T-helper 1 cell treated with Interleukin-12 subunit alpha and Interleukin-12 subunit beta and Interleukin-4 antibody, amounts not matched to agents 30 μg/mL and 1 μg/mL, for 36 hours (primary cell): ENCODE data around the gene GPR173.

Source experiments
- H3K27ac Mint-ChIP-seq: one replicate; pipeline ENCODE4 v1.8.0; 2021; ENCODE audit warnings: mild to moderate bottlenecking, mixed read lengths
- H3K27me3 Mint-ChIP-seq: one replicate; pipeline ENCODE4 v1.8.0; 2021; ENCODE audit warnings: low read depth, mixed read lengths
- H3K36me3 Mint-ChIP-seq: one replicate; pipeline ENCODE4 v1.8.0; 2021; ENCODE audit warnings: low read depth, mixed read lengths
- H3K4me1 Mint-ChIP-seq: one replicate; pipeline ENCODE4 v1.8.0; 2021; ENCODE audit warnings: low read depth, mixed read lengths
- H3K4me3 Mint-ChIP-seq: one replicate; pipeline ENCODE4 v1.8.0; 2021; ENCODE audit warnings: mild to moderate bottlenecking, moderate library complexity, mixed read lengths
- H3K9me3 Mint-ChIP-seq: one replicate; pipeline ENCODE4 v1.8.0; 2021; ENCODE audit warnings: mixed read lengths

GPR173 gene

GRCh38 chrX:53048169-53049126 is at the start of gene GPR173:
Gene GPR173 (plus strand): TSS chrX:53048789. CDS start chrX:53076622, 27,833 bp downstream.
- Mint-ChIP-seq H3K36me3 (no peaks in the 10 kb centered on the region), H3K4me3 (no peak within 1 kb of the TSS), H3K27ac (no peak within 1 kb of the TSS), H3K27me3 (peaks cover 10% of the 10 kb centered on the region), H3K4me1 (no peaks in the 10 kb centered on the region), H3K9me3 (no peaks in the 10 kb centered on the region)

- Mint-ChIP-seq H3K4me3 (peak overlapping the region; percentile 21), H3K27me3 (no peaks in the 10 kb centered on the region), H3K9me3 (no peaks in the 10 kb centered on the region), H3K36me3 (no peaks in the 10 kb centered on the region), H3K4me1 (peaks cover 6% of the 10 kb centered on the region), H3K27ac (no peak overlapping the region)
Observed at GRCh38 chrX:53000447-53001135, 48.0 kb upstream of the GPR173 start.

GRCh38 chrX:53001958-53002357 is 46.6 kb upstream of the GPR173 start:
- no peak overlapping the region for H3K27ac Mint-ChIP-seq
- peaks cover 1% of the 10 kb centered on the region for H3K4me1 Mint-ChIP-seq
- H3K27me3 Mint-ChIP-seq: no peaks in the 10 kb centered on the region
- no peak overlapping the region for H3K4me3 Mint-ChIP-seq
- H3K9me3 Mint-ChIP-seq: no peaks in the 10 kb centered on the region
- H3K36me3 Mint-ChIP-seq: no peaks in the 10 kb centered on the region

- H3K4me3 Mint-ChIP-seq: no peak overlapping the region
- H3K4me1 Mint-ChIP-seq: no peaks in the 10 kb centered on the region
- H3K36me3 Mint-ChIP-seq: no peaks in the 10 kb centered on the region
- no peaks in the 10 kb centered on the region for H3K27me3 Mint-ChIP-seq
- H3K9me3 Mint-ChIP-seq: no peaks in the 10 kb centered on the region
- H3K27ac Mint-ChIP-seq: no peak overlapping the region
Observed at GRCh38 chrX:53003111-53003510, 45.5 kb upstream of the GPR173 start.

GRCh38 chrX:53004038-53004437 is 44.6 kb upstream of the GPR173 start:
- no peak overlapping the region for H3K4me3 Mint-ChIP-seq
- H3K9me3 Mint-ChIP-seq: no peaks in the 10 kb centered on the region
- H3K4me1 Mint-ChIP-seq: no peaks in the 10 kb centered on the region
- H3K36me3 Mint-ChIP-seq: no peaks in the 10 kb centered on the region
- H3K27me3 Mint-ChIP-seq: no peaks in the 10 kb centered on the region
- H3K27ac Mint-ChIP-seq: no peak overlapping the region

- Mint-ChIP-seq H3K4me3 (no peak overlapping the region), H3K27ac (no peak overlapping the region)
Observed at GRCh38 chrX:53004811-53005210, 43.8 kb upstream of the GPR173 start.

GRCh38 chrX:53005327-53005726 is 43.3 kb upstream of the GPR173 start:
- no peaks in the 10 kb centered on the region for H3K9me3 Mint-ChIP-seq
- no peaks in the 10 kb centered on the region for H3K36me3 Mint-ChIP-seq

More at GRCh38 chrX:53004811-53005210, 43.8 kb upstream of the GPR173 start:
- Mint-ChIP-seq H3K9me3 (no peaks in the 10 kb centered on the region), H3K36me3 (no peaks in the 10 kb centered on the region), H3K27me3 (no peaks in the 10 kb centered on the region), H3K4me1 (no peaks in the 10 kb centered on the region)

GRCh38 chrX:53009032-53009431 is 39.6 kb upstream of the GPR173 start:
- Mint-ChIP-seq H3K9me3 (no peaks in the 10 kb centered on the region), H3K27ac (no peak overlapping the region), H3K4me3 (no peak overlapping the region), H3K4me1 (no peaks in the 10 kb centered on the region), H3K36me3 (no peaks in the 10 kb centered on the region), H3K27me3 (no peaks in the 10 kb centered on the region)

More at GRCh38 chrX:53005327-53005726, 43.3 kb upstream of the GPR173 start:
- H3K27me3 Mint-ChIP-seq: no peaks in the 10 kb centered on the region
- no peak overlapping the region for H3K27ac Mint-ChIP-seq
- no peaks in the 10 kb centered on the region for H3K4me1 Mint-ChIP-seq
- H3K4me3 Mint-ChIP-seq: no peak overlapping the region

- Mint-ChIP-seq H3K4me1 (no peaks in the 10 kb centered on the region), H3K36me3 (no peaks in the 10 kb centered on the region), H3K9me3 (no peaks in the 10 kb centered on the region), H3K27ac (no peak overlapping the region), H3K27me3 (no peaks in the 10 kb centered on the region), H3K4me3 (no peak overlapping the region)
Observed at GRCh38 chrX:53013291-53013690, 35.3 kb upstream of the GPR173 start.

- H3K4me1 Mint-ChIP-seq: no peaks in the 10 kb centered on the region
- H3K27me3 Mint-ChIP-seq: no peaks in the 10 kb centered on the region
- H3K36me3 Mint-ChIP-seq: no peaks in the 10 kb centered on the region
- no peak overlapping the region for H3K4me3 Mint-ChIP-seq
- H3K27ac Mint-ChIP-seq: no peak overlapping the region
- H3K9me3 Mint-ChIP-seq: no peaks in the 10 kb centered on the region
Observed at GRCh38 chrX:53018627-53019026, 30.0 kb upstream of the GPR173 start.

- Mint-ChIP-seq H3K4me1 (no peaks in the 10 kb centered on the region), H3K36me3 (no peaks in the 10 kb centered on the region), H3K27ac (no peak overlapping the region), H3K9me3 (no peaks in the 10 kb centered on the region), H3K4me3 (no peak overlapping the region), H3K27me3 (no peaks in the 10 kb centered on the region)
Observed at GRCh38 chrX:53022381-53022780, 26.2 kb upstream of the GPR173 start.

GRCh38 chrX:53028678-53029077 is 19.9 kb upstream of the GPR173 start:
- no peaks in the 10 kb centered on the region for H3K9me3 Mint-ChIP-seq
- no peak overlapping the region for H3K4me3 Mint-ChIP-seq
- no peaks in the 10 kb centered on the region for H3K36me3 Mint-ChIP-seq
- no peaks in the 10 kb centered on the region for H3K4me1 Mint-ChIP-seq
- H3K27ac Mint-ChIP-seq: no peak overlapping the region
- peaks cover 3% of the 10 kb centered on the region for H3K27me3 Mint-ChIP-seq

GRCh38 chrX:53031380-53031779 is 17.2 kb upstream of the GPR173 start:
- no peaks in the 10 kb centered on the region for H3K4me1 Mint-ChIP-seq
- no peaks in the 10 kb centered on the region for H3K36me3 Mint-ChIP-seq
- no peak overlapping the region for H3K4me3 Mint-ChIP-seq
- H3K27ac Mint-ChIP-seq: no peak overlapping the region
- peaks cover 3% of the 10 kb centered on the region for H3K27me3 Mint-ChIP-seq
- H3K9me3 Mint-ChIP-seq: no peaks in the 10 kb centered on the region

- Mint-ChIP-seq H3K27ac (no peak overlapping the region), H3K9me3 (no peaks in the 10 kb centered on the region), H3K27me3 (peaks cover 4% of the 10 kb centered on the region)
Observed at GRCh38 chrX:53036149-53036548, 12.4 kb upstream of the GPR173 start.

GRCh38 chrX:53039236-53039635 is 9.4 kb upstream of the GPR173 start:
- Mint-ChIP-seq H3K27me3 (peaks cover 8% of the 10 kb centered on the region), H3K36me3 (no peaks in the 10 kb centered on the region), H3K9me3 (no peaks in the 10 kb centered on the region), H3K27ac (no peak overlapping the region), H3K4me1 (no peaks in the 10 kb centered on the region), H3K4me3 (no peak overlapping the region)

More at GRCh38 chrX:53036149-53036548, 12.4 kb upstream of the GPR173 start:
- no peaks in the 10 kb centered on the region for H3K36me3 Mint-ChIP-seq
- no peak overlapping the region for H3K4me3 Mint-ChIP-seq
- H3K4me1 Mint-ChIP-seq: no peaks in the 10 kb centered on the region
